ENCODE data around the gene RFK.

DNA sequence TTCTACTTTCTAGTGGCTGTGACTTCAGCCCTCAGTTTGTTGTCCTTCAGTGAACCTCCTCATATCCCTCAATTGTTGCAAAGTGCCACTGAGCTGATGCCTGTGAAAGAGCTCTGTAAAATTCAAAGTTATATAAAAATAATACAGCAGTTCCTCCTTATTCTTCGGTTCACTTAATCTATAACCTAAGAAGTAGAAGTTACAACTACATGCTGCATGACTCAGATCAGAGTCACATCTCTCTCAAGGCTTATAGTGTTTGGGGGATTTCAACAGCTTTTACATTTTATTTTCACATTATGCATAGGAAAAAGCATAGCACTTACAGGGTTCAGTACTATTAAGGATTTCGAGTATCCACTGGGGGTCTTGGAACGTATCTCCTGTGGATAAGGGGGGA, 39.6 kb upstream of the RFK start:
- no peak for TF ChIP-seq POLR2A (IDR thresholded peaks at IDR 0.05; ENCODE audit: low read depth, low read length)
- no peak for TF ChIP-seq POLR2AphosphoS5 (IDR thresholded peaks at IDR 0.05; ENCODE audit: low read depth, low read length)
- TF ChIP-seq POU2F2 (IDR thresholded peaks at IDR 0.05; ENCODE audit: low read depth, low read length), result no peak
- TF ChIP-seq SPI1 (IDR thresholded peaks at IDR 0.05; ENCODE audit: low read depth, low read length), result no peak
- no peak for TF ChIP-seq TAF1 (IDR thresholded peaks at IDR 0.05; ENCODE audit: low read depth, low read length)
